Activated CD4-positive, alpha-beta T cell treated with anti-CD3 and anti-CD28 coated beads, Interleukin-2, amount 50 U/mL, for 24 hours (primary cell): ENCODE measurements around the gene DESI2.
A peak's percentile ranks its signal among the peaks of the same experiment; 100 is the strongest.

Source experiments
- DNase-seq, 2 donors: peaks; one replicate each; pipeline ENCODE4 v3.0.0-alpha.2; 2020; ENCODE audit warnings: low read depth in 1 of 2, low spot score in 1 of 2

Gene DESI2

DNA sequence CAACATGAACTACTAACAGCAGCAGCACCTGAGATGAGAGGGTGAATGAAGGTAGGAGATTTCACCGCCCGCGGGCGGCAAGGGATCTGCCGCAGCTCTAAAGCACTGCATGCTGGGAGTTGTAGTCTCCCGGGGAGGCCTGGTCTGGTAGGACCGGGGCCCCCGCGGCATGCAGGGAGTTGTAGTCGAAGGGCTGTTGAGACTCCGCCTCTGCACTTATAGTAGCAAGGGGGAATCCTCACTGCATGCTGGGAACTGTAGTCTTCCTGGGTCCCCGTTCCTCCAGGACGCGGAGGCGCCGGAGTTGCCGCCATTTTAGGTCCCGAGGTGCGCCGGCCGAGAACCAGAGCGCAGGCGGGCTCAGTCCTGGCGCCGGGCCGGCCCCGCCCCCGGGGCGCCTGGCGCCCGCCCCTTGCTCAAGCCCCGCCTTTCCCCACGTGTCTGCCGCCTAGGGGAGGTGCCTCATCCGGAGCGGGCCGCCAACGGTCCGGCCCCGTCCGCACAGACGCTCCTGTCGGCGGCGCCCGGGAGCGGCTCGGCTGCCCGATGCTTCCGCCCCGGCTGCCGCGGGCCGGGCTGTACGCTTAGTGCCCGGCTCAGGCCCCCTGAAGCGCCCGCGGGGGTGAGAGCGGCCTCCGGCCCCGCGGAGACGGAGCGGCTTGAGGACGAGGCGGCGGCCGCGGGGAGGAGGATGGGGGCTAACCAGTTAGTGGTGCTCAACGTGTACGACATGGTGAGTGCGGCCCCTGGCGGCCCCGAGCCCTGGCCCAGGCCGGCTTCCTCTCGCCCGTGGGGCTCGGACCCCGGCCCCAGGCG, at the start of gene DESI2:
Gene DESI2 (plus strand): TSS at position 504 of the 816 bp plus-strand sequence. CDS start 188 bp downstream, at position 692.
- DNase-seq = peak; percentile 92 to 99

DNA sequence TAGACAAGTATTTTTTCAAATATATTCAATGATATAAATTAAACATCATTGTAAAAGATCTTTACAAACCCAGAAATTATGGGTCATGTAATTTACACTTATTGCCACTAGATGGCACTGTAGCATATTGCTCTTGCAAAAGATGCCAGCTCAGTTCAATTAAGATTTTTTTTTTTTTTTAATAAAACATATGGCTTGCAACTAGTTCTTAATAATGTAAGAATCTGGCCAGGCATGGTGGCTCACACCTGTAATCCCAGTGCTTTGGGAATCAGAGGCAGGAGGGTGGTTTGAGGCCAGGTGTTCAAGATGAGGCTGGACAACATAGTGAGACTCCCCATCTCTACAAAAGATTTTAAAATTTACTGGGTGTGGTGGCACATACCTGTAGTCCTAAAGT, 49.4 kb upstream of the DESI2 start:
- no peak for DNase-seq

GRCh38 chr1:244605835-244606370, 47.0 kb upstream of the DESI2 start:
- DNase-seq = no peak

DNA sequence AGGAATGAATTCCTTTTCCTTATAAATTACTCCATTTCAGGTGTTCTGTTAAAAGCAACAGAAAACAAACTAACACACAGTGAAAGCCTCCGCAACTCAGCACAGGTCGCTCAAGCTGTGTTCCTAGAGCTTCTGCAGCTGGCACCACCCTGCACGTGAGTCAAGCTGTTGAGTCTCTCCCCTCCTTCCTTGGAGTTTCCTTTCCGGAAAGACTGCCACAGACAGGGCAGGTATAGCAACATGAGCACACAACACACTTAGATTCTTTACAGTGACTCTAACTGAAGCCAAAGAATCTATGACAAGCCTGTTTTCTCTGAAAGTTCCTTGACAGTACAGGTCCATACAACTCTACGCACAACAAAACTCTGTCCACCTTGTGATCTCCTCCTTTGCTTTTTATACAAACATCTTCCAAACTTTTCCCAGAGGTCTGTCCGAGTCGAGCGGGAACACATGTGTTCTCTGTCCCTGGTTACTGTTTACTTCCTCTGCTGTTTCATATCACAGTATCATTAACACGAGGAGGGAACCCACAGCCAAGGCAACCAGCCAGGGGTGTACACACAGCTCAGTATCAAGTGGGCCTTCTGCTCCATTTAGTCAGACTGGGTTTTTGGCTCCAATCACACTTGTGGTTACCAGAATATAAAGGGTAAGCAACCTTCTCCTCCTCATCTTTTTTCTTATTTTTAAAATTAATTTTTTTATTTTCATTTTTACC, 38.7 kb upstream of the DESI2 start:
- DNase-seq = no peak

DNA sequence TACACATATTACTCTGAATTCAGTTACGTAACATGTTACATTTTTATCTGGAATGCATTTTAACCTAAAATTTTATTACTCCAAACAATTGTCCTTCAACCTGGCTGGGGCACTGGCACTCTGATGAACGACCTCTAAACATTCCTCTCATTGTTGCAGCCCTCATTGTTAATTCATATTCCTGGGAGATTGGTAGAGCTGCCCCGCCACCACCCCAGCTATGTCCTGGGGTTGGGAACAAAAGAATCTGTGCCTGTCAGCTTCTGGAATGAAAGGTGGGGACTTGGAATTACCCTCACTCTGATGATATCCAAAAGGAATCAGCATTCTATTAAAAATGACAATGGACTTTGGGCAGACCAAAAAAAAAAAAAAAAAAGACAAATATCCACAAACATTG, 38.0 kb upstream of the DESI2 start:
- no peak for DNase-seq

DNA sequence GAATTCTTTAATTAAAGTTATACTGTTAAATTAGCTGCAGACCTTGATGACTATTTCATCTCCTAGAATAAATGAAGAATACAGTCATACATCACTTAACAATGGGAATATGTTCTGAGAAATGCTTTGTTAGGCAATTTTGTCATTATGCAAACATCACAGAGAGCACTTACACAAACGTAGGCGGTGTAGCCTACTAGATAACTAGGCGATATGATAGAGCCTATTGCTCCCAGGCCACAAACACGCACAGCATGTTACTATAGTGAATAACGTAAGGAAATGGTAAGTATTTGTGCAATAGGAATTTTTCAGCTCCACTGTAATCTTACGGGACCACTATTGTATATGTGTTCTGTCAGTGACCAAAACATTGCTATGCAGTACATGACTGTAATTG, 37.6 kb upstream of the DESI2 start:
- no peak for DNase-seq

GRCh38 chr1:244626709-244627108, 26.2 kb upstream of the DESI2 start:
- DNase-seq = no peak

DNA sequence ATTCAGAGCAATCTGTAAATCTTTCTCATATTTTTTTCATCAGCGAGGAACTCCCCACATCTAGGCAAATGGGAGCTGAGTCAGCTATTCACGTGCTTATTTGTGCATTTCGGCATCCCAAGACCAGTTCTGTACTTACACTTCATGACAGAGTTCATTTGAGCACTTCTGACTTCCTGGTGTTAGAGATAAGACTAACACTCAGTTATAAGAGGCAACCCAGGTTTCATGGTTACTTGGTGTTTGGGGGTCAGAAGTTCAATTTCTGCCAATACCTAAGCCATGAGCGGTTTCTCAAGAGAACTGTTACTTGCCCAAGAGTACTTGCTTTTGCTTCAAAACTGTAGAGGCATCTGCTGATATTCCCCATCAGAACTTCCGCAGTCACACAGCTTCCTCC, 24.1 kb upstream of the DESI2 start:
- no peak for DNase-seq

DNA sequence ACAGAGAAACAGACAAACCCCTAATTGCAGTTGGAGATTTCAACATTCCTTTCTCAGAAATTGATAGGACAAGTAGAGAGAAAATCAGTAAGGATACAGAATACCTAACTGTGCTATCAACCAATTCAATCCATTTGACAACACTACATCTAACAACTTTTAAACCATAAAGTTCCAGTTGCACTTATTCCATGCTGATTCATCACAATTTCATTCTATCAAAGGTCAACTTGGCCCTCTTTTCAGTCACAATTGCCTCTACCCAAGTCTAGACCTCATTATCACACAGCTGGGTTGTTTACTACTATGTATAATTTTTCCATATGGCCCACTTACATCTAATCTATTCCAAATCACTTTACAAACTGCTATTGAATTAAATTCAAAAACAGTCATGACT, 19.8 kb upstream of the DESI2 start:
- DNase-seq = no peak

DNA sequence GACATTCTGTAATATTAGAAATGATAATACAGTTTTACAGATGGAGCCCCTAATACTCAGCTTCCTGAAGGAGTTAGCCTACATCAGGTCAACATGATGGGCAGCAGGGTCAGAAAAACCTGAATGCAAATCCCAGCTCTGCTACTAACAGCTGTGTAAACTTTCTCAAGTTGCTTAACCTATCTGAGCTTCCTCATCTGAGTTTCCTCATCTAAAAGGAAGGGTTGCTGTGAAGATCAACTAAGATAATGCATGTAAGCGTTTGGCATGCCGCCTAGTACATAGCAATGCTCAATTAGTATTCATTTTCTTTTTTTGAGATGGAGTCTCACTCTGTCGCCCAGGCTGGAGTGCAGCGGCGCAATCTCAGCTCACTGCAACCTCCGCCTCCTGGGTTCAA, 18.4 kb upstream of the DESI2 start:
- DNase-seq = no peak

- DNase-seq = no peak
Measured at GRCh38 chr1:244636488-244637259, 16.3 kb upstream of the DESI2 start.

GRCh38 chr1:244639561-244639960, 13.4 kb upstream of the DESI2 start:
- DNase-seq = no peak

DNA sequence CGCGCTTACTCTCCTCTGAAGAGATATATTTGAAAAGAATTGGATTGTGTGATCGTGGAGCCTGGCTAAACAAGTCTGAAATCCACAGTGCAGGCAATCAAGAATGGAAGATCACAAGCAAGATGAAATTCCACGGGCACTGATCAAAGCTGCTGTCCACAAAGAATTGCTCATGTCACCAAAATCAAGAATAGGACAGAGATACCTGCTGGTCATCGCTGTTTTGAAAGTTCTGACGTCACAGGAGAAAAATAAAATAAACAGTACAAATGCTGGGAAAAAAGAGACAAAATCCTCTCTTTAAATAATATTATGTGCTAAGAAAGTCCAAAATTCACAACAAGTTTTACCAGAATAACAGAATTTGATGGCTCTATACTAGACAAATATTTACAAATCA, 12.0 kb upstream of the DESI2 start:
- DNase-seq = no peak

GRCh38 chr1:244642526-244642925, 10.4 kb upstream of the DESI2 start:
- DNase-seq = no peak

- DNase-seq = no peak
Measured at GRCh38 chr1:244642988-244643387, 9.9 kb upstream of the DESI2 start.

DNA sequence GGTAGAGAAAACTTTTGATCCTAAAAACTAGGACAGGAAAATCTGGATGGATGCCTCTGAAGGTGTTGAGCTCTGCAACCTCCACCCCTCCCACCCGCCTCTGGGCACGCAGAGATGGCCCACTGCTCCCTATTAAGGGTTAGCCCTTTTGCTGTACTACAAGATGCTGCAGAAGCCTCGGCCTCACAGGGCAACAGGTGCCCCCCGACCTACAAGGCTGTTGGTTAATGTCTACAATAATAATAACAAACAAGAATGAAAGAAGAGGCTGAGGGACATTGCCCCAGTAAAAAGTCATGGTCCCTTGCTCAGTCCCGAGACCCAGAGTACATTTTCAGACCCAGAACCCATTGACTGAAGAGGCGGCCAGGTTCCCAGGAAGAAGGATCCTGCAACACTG, 7.5 kb upstream of the DESI2 start:
- no peak for DNase-seq

DNA sequence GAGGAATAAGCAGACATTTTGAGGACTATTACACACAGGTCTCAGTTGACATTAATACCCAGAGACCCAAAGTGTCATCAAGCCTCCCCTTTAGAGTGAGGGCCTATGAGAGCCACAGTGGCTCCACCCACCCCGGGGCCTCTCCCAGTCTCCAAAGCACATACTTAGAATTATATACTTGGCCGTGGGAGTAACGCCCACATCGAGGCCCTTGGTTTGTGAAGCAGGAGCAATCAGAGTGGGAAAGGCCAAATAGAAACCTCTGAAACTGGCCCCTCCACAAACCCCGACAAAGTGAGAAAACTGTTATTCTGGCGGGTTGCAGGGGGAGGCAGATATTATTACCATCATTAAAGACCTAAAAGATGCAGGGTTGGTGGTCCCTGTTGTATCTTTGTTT, 7.0 kb upstream of the DESI2 start:
- DNase-seq = no peak

GRCh38 chr1:244647819-244648218, 5.1 kb upstream of the DESI2 start:
- no peak for DNase-seq

DNA sequence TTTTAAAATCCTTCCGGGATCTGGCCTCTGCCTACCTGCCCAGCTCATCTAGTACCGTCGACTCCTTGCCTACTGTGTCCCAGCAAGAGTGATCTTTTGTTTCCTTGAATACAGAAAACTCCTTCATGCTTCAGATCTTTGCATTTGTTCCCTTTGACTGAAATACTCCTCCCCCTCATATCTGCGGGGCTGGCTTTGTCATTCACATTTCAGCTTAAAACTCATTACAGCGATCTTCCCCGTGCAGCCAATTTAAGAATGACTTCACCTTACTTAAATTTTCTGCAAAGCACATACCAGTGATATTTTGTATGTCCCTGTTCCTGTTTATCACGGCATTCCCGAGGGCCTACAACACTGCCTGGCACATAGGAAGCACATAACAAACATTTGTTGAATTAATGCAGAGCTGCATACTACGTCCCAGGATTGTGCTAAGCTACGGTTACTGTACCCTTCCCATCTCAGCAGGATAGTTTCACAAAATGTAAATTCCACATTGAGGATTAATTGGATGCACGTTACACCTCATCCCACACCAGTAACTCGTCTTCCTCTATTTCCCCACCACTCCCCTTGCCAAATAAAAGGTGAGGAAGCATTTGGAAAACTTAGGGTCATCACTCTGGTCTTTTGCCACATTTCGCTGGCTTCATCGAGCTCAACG, 837 bp upstream of the DESI2 start:
- no peak for DNase-seq

- no peak for DNase-seq
Measured at GRCh38 chr1:244653439-244654107, 647 bp downstream of the DESI2 start.
